NOMO-1 (cell line): ENCODE measurements around the gene FBXL7.

Source experiments
- DNase-seq, 2 experiments: peaks; one replicate each; lab custom pipeline; 2025; ENCODE audit not compliant: unreplicated experiment in 2 of 2; lab: John Stamatoyannopoulos, UW

Gene FBXL7

DNA sequence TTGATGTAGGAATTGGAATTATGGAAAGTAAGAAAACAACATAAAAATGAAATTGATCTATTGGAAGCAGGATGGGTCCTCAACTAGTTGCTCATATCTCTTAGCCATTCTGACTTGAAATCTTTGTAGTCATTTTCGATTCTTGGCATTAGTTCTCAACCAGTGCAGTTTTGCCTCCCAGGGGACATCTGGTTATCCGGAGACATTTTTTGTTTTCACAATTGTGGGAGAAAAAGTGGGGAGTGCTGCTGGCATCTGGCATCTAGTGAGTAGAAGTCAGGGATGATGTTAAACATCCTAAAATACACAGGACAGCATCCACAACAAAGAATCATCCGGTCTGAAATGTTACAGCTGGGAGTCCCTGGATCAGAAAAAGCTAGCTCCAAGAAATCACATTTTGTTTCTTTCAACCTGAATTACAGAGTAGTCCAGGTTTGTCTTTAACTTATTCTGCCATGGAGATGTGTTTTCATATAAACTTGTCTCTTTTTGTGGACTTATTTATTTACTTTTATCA, 74.9 kb downstream of the FBXL7 start:
- DNase-seq: no peak

DNA sequence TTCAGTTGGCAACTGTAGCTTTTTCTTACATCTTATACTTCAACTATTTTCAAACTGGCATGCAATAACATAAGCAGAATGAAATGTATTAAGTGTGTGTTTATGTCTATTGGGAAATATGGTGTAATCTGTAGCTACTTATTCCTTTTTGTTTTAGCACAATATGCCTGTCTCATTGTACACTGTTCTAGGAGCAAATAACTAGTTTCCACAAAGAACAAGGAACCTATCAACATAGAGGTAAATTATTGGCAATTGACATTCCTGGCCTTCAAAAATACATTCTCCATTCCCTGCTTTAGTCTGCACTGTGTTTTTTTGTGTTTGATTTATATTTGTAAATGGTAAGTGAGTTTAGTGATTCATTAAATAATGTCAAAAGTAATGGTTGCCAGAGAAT, 75.7 kb downstream of the FBXL7 start:
- DNase-seq: no peak

DNA sequence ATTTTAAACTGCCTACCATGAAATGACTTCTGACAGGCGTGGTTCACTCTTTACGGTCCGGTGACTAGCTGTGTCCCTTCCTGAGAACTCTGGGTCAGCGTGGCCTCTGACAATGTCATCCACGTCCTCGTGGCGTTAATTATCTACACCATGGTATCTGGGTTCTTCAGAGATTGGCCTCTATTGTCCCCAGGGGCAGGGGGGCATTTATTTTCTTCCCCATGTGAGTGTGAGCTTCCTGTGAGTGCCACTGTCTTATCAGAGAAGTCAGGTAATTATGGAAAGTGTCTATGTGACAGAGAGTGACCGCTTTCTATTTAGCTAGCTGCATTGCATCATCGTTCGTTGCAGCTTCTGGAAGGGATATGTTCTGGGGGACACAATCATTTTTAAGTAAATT, 77.2 kb downstream of the FBXL7 start:
- DNase-seq: no peak

DNA sequence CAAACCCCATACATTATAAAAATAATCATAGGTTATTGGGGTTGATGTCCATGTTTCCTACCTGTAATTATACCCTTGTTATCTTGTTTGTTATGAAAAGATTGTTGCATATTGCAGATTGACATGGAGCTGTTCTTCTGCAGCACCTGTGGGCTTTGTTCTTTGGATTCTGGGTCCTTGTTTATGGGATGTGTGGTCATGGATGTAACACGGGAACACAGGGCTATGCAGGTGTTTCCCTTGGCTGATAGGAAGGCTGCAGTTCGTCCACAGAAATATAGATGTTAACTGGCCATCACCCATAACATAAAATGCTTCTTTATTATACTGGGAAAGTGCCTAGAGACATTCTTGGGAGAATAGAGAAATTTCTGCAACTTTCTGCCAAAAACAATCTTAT, 77.9 kb downstream of the FBXL7 start:
- no peak for DNase-seq

DNA sequence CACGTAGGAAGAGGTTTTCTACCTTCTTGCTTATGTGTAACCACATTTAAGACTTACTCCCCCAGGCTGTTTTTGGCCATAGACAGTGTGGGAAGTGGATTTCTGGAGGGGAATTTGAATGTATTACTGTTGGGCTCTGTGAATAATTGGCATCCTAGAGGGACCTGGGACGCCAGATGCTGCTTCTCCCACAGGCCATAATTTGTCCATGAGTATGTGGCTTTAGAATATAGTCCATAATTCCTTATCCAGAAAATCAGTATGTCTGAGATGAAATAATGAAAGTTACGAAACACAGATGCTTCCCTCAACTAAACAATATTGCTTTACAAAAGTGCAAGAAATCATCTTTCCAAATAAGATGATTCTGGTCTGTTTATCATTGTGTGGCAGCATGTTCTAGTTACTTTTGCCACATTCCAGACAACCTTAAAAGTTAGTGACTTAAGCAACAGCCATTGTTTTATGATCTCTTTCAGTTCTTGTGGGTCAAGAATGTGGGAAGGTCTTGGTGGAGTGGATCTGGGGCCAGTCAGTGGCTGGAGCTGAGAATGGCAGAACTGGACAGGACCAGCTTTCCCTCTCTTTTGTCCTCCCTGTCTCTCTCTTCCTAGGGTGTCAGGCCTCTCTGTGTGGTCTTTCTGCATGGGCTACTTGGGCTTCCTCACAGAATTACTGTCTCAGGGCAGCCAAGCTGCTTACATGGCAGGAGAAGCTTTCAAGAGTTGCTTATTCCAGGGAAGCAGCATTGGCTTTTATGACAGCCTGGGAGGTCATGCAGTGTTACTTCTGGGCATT, 79.4 kb downstream of the FBXL7 start:
- no peak for DNase-seq

DNA sequence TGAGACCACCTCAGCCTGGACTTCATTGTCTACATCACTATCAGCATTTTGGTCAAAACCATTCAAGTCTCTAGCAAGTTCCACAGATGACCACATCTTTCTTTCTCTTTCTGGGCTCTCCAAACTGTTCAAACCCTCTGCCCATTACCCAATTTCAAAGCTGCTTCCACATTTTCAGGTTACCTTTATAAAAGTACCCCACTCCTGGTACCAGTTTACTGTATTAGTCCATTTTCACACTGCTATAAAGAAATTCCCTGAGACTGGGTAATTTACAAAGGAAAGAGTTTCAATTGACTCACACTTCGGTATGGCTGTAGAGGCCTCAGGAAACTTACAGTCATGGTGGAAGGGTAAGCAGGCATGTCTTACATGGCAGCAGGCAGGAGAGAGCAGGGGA, 84.5 kb downstream of the FBXL7 start:
- no peak for DNase-seq

DNA sequence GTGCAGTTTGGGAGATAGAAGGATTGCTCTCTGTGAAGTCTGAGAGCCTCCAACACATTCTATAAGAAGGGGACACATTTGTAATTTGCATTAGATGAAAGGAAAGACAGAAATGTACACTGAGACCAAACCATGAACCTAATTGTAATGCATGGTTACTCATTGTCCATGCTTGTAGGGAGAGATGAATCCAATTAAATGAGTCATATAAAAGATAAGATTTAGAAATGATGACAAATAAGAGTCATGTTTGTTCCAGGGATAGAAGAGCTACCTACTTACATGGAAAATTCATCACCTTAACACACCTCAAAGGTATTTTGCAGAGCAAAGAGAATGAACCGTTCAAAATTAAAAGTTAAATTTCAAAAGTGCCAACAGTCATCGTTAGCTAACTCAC, 85.1 kb downstream of the FBXL7 start:
- DNase-seq: no peak

DNA sequence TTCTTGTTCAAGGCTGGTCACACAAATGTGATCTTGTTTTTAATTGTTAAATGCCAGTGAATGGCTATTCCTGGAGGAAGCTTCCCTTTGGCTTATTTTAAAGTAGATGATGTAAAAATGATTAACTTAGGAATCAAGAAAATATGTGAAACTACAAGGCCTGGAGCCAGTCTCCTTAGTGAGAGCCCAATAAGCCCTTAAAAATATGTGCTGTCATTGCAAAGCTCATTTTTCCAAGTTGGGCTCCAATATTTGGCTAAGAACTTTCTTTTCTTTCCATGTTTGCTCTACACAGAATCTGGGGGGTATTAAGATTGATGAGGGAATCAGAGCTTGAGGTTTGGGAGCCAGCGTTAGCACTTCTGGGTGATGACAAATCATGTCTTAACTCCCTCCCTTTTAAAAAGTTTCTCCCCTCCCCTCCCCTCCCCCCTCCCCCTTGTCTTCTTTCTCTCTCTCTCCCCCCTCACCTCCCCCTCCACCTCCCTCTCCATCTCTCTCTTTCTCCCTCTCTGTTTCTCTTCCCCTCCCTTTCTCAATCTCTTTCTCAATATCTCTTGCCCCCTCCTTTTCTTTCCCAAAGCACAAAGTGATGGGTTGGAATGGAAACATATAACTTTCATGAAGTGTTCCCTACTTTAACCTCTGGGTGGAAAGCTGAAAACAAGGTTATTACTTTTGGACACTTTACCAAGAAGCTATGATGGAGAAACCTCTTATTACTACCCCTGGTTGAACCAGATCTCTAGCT, 86.0 kb downstream of the FBXL7 start:
- no peak for DNase-seq

DNA sequence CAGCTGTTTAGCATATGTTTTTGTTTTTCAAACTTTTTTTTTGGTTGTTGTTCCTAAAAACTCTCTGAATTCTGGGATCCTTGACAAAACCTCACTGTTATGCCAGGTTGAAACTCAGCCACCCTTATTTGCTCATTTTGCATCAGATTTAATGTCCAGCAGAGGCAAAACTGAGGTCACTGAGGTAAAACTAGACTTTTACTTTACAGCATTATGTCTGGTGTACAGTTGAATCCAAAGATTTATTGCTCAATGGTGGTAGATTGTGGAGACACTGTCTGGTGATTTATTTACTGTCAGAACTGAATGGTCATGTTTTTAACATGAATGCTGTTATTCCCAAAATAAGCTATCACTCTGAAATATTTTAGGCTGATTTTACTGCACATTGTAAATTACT, 87.9 kb downstream of the FBXL7 start:
- DNase-seq: no peak

DNA sequence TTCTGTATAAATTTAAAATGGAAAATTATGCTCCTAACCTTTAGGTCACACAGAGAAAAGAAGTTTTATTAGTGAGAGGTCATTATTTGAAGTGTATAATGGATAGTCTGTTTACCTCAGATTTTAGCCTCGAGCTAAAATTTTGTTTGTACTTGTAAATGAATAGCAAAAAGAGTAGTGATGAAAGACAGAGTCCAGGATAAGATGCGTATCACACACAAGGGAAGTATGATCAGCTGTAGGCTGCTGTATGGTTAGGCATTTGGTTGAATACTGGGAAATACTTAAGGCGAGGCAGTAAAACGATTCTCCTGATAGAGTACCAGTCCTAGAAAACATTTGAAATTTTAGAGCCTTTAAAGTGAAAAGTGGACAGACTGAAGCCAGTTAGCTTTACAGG, 92.7 kb downstream of the FBXL7 start:
- DNase-seq: no peak

DNA sequence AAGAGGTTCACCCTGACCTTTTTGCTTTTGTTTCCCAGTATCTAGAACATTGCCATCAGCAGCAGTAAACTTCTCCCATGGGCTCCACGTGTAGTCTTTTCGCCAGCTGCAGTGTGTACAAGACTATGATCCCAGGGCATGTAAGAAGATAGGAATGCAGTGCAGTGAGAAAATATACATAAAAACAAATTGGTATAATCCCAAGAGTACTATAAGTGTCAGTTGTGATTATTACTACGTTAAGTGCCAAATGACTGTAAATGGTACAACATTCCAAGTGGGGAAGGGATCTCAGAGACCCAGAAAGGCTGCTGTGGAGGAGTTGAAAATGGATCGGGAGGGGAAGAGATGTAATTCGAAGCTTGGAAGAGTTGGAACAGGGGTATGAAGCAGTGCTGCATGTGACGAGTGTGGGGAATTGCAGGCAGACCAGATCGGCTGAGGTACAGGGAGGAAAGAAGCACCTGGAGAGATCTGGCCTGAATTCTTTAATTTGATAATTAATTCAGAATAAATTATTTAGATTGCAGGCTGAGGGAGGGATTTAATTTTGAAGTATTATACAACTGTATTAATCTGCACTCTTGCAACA, 95.1 kb downstream of the FBXL7 start:
- no peak for DNase-seq

DNA sequence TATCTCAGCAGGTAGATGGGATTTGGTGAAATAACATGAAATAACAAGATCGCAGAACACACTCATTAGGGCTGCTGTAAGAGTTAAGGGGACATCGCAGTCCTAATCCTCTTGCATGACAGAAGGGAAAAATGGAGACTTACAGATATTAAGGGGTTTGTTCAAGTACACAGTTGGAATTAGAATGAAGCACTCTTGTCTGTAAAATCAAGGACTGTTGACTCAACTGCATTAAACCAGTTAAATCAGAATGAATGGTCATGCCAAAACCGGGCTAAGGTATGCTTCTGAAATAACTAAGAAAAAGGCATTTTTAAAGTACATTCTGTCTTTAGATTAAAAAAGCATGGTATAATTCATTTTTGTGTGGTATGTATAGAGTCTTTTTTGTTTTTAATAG, 95.9 kb downstream of the FBXL7 start:
- no peak for DNase-seq

DNA sequence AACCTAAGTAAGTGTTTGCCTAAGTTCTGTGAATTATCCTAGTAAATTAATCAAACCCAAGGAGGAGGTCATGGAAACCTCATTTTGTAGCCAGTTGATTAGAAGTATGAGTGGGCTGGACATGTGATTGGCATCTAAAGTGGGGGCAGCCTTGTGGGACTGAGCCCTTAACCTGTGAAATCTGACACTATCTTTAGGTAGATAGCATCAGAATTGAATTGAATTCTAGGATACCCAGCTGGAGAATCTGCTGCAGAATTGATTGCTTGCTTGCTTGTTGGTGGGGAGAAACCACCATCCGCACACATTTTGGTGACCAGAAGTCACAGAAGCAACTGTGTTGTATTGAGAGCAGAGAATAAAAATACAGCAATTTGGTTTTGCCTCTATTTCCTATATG, 97.0 kb downstream of the FBXL7 start:
- no peak for DNase-seq

DNA sequence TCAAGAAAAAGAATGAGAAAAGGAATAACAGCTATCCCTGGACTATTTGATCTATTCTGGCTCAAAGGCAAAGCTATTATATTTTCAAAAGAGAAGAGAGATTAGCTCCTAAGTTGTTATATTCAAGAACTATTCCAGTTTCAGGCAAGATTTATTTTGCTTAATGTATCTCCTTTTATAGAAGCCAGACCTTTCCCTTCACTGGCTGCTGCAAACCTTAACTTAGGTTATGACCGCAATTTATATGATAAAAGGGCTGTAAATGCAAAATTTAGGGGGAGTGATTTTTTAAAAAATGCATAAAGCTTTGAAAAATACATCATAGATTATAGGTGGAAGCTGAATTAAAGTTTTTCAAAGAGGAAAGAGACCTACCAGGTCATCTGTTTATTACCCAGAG, 97.8 kb downstream of the FBXL7 start:
- no peak for DNase-seq

DNA sequence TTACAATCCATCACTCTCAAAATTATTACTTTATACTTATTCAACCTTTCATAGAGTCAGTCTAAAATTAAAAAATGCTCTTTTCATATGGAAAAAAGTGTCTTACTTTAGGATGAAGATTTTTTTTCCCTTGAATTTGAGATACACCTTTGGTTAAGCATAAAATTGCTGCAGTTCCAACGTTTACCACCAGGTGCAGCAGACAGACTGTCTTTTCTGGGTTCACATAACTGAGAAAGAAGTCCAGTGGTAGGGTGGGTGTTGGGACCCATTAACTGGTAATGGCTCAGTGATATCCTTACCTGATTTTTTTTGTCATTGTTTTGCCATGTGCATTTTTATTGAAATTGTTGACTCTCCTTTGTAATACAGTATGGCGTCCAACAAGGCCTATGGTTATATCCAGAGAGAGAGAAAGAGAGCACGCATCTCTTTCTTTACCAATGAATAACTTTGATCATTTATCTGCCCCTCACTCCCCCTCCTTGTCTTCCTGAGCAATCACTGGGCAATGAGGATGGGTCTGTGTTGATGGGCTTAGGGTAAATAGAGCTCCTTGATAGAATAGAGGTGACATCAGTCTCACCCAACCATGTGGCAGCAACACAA, 98.4 kb downstream of the FBXL7 start:
- DNase-seq: no peak

DNA sequence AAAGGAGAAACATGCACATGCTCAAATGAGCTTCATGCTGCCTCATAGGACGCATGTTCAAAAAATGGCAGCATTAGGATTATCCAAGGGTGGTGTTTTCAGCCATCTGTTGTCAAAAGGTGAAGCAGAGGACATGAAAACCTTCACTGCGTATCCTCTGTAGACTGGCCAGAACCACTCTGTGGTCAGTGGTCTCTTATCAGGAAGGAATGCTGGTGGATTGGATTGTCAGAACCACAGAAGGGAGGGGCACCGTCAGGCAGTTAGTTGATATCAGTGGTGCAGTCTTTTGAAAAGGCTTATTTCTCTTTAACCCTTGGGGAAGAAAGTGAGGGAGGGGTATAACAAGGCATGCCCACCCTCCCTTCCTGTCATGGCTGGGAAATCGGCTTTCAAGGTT, 100.1 kb downstream of the FBXL7 start:
- DNase-seq: no peak

DNA sequence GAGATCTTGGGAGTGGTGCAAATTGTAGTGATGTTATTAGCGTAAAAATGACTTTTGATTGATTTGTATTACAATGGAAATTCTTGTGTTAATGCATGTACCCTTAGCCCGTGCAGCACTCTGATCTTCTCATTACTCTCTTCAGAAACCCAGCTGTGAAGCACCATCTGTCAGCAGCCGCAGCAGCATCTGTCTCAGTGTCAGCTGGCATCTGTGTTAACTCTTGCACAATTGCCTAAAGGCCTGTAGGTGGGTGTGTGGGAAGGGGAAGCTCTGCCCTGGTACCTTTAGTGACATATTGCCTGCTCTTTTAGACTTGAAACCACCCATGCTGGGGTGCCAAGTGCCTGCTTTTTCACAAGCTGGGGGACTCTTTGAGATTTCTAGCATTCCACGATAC, 101.3 kb downstream of the FBXL7 start:
- DNase-seq: no peak

DNA sequence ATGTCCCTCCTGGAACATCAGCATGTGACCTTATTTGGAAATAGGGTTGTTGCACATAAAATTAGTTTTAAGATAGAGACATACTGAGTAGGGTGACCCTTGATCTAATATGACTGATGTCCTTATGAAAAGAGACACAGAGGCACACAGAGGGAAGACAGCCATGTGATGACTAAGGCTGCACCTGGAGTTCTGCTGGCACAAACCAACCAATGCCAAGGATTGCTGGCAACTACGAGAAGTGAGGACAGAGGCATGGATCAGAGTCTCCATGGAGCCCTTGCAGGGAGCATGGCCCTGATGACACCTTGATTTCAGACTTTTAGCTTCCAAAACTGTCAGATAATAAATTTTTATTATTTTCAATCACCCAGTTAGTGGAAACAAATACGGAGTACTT, 101.9 kb downstream of the FBXL7 start:
- no peak for DNase-seq

DNA sequence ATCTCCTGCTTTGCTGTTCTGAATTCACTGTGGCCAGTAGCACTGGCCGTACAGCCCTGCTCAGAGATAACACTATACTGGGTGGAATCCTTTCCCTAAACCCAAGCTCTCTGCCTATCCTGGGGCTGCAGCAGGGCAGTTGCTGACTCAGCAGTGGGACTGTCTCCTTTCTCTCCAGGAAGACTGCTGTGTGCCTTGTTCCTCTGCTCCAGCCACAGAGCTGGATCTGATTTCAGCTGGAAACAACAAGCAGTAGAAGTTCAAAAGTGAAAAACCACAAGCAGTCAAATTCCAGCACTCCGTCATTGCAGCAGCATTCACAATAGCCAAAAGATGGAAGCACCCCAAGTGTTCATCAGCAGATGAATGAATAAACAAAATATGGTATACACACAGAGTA, 105.0 kb downstream of the FBXL7 start:
- no peak for DNase-seq

DNA sequence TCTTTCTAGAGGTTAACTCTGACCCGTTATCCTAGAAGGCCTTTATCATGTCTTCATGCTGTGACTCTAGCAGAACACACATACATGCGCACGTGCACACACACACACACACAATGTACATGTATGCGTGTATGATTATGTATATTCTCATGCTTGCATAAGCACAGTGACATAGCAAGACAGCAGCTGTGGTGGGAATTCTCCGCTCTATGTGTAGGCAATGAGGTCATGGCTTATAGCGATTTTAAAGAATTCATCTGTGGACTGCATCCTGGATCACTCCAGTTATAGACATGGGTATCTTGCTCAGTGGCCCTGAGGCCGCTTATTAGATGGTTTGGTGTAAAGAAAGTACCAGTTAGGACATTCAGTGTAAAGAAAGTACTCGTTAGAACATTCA, 106.2 kb downstream of the FBXL7 start:
- no peak for DNase-seq

DNA sequence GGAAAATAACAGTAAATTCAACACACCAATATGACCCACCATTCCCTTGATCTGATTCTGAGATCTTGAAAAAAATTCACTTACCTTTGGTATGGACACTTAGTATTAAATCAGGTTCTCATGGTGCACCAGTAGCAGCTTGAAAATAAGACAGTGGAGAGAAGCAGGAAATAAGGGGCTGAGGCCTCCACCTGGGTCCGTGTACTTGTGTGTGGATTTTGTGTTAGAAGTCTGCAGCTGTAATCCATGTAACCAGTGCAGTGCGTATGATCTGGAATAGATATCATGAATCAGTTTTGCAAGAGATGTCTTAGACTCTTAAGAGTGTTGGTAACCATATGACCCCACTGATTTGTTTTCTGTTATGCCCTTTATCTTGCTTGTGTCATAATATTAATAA, 107.1 kb downstream of the FBXL7 start:
- no peak for DNase-seq
